ENCODE results near the gene DDT.
"Not testable (repeated sequence)": the region's sequence is repeated elsewhere in the genome, so short reads cannot be mapped to it uniquely, and the experiment has no call there.

The DDT gene

DNA sequence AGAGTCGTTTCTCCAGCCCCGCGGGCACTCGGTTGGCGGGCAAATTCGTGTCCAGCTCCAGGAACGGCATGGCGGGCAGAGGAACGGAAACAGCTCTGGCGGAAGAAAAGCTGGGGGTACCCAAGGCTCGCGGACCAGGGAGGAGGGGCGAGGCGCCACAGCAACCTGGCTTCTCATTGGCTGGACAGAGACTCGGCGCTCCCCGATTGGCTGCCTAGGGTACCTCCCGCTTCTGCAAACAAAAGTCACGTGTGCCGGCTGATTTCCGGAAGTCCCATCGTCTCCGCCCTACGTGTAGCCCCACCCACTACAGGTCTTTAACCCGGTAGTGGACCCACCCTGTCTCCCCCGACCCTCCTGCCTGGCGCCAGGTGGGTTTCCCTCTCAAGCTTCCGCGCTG is at the start of gene DDT:
Gene DDT, minus strand, starts transcription at position 97 of the 400 bp plus-strand sequence. Its CDS starts 27 bp downstream, at position 70.
- DNase-seq (ENCODE audit: low read depth in 2 of 2) = not testable (repeated sequence)

DNA sequence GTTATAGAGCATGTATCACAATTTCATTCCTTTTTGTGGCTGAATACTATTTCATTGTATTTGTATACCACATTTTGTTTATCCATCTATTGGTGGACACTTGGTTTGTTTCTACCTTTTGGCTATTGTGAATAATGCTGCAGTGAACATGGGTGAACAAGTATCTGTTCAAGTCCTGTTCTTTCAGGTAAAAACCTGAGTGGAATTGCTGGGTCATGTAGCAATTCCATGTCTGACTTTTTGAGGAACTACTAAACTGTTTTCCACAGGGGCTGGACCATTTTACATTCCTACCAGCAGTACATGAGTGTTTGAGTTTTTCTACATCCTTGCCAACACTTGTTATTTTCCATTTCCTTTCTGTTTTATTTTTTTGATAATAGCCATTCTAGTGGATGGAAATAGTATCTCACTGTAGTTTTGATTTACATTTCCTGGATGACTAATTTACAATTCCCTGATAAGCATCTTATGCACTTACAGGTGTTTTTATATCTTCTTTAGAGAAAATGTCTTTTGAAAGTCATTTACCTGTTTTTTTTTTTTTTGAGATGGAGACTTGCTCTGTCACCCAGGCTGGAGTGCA is 49.1 kb upstream of the DDT start:
- DNase-seq (ENCODE audit: low read depth in 2 of 2) = no peak

DNA sequence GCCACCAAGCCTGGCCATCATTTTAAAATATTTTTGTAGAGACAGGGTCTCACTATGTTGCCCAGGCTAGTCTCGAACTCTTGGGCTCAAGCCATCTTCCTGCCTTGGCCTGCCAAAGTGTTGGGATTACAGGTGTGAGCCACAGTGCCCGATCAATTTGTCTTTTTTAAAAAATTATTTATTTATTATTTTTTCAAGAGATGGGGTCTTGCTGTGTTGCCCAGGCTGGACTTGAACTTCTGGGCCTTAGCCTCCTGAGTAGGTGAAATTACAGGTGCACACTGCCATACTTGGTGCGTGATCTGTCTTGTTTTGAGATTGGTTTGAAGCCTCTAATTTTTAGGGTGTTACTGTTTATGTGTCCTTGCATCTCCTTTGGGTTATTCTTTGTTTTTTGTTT is 47.1 kb upstream of the DDT start:
- no peak for DNase-seq (ENCODE audit: low read depth in 2 of 2)

DNA sequence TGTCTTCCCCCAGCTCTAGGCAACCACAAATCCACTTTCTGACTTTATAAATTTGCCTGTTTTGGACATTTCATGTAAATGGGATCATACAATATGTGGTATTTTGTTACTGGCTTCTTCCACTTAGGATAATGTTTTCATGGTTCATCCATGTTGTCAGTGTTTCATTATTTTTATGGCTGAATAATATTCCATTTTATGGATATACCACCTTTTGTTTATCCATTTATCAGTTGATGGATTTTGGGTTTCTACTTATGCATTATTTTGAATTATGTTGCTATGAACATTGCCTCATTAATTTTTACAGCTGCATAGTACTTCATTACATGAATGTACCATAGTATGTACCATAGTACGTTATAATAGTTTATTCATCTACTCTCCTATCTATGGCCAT is 41.9 kb upstream of the DDT start:
- DNase-seq (ENCODE audit: low read depth in 2 of 2) = no peak

DNA sequence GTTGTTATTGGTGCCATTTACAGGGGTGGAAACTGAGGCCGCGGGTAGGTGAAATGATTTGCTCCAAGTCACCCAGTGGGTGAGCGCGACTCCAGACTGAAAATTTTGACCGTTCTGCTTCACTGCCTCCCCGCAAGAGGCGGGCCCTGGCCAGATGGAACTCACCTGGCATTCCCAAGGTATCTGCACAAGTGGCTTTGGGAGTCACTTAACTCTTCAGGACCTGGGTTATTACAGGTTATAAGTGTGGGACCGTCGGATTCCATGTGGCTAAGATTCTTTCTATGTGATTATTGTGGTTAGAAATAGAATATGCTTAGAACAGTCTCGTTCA is 37.5 kb upstream of the DDT start:
- DNase-seq (ENCODE audit: low read depth in 2 of 2) = no peak

DNA sequence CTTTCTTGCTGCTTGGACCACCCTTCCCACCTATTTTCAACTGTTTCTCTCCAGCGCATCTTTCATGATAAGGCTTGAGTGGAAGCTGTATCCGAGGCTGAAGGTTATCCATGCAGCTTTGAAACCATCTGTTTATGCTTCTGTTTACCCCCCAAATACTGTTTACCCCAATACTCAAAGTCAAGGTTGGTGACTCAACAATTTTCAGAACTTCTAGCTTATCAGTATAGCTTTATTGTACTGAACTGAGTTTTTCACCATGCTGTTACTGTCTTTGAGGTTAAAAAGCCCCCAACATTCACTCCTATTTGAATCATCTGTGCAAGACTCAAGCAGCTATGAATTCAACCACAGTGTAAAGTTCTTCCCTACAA is 35.8 kb upstream of the DDT start:
- no peak for DNase-seq (ENCODE audit: low read depth in 2 of 2)

DNA sequence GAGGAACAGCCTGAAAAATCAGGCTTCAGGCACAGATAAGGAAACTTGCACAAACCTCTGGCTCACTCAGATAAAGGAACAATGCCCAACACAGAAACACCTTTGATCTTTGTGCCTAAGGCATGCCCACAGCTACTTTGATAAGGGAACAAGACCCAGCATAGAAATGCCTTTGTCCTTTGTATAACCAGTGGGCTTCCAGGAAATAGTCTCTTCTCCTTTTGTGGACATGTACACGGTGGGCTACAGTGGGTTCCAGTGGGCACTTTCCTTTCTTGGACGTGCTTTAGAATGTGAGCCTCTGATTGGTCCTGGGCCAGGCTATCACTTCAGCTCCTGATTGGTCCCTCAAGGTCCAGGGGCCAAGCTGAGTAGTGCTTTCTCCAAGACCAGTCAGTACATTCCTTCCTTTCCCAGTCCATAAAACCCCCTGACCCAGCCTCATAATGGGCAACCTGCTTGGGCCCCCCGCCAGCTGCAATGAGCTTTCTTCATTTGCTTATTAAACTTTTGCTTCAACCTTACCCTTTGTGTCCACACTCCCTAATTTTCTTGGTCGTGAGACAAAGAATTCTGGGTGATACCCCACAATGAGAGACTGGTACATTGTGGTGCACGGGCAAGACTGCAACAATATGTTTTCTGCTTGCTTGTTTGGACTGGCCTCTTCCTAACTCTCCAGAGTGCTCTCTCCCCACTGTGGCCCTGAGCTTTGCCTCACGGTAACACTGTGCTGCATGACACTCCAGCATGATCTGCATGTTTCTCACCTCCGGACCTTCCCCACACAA is 35.2 kb upstream of the DDT start:
- DNase-seq (ENCODE audit: low read depth in 2 of 2) = no peak

DNA sequence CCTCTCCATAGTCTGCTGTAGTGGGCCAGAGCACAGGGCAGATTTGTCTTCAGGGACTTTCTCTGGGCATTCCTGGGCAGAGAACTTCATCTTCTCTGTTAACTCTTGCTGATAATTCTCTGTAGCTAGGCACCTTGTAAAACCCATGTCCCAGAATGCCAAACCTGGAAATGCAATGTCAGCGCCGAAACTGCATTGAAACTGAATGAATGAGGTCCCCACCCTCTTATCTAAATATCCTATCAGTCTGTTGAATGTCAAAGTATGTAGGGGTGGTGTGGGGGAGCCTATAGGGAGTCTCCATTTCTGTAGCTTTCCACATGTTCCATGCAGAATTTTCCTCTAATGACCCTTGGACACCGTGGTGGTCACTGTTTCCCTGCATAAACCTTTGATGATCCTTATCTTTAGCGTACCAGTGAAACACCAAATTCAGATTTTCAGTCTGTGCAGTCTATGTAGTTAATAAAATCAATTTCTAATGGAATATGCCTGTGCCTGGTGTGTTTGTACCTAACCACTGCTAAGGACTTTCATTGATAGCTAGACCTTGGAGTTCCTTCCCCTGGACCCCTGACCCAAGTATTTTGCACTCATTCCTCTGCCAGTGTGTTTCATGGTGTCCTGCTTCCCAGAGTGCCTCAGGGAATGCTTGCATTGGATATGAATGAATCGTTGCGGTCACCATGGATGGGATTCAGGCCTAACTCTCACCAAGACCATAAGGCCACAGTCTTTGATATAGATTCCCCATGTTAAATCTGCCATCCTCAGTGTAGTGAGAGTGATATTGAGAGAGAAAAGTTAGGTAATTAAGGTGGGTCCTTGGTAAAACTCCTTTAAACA is 34.4 kb upstream of the DDT start:
- DNase-seq (ENCODE audit: low read depth in 2 of 2) = no peak

DNA sequence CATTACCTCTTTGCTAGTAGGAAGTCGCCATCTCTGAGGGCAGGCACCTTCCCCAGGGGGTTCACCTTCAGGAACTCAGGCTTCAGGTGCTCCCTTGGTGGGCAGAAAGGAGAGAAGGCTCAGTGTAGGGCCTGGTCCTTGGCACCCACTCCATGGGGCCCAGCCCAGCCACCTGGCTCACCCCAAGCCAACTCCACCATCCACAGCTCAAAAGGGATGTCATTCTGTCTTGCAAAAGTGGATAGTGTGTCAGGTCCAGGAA is 33.7 kb upstream of the DDT start:
- no peak for DNase-seq (ENCODE audit: low read depth in 2 of 2)

DNA sequence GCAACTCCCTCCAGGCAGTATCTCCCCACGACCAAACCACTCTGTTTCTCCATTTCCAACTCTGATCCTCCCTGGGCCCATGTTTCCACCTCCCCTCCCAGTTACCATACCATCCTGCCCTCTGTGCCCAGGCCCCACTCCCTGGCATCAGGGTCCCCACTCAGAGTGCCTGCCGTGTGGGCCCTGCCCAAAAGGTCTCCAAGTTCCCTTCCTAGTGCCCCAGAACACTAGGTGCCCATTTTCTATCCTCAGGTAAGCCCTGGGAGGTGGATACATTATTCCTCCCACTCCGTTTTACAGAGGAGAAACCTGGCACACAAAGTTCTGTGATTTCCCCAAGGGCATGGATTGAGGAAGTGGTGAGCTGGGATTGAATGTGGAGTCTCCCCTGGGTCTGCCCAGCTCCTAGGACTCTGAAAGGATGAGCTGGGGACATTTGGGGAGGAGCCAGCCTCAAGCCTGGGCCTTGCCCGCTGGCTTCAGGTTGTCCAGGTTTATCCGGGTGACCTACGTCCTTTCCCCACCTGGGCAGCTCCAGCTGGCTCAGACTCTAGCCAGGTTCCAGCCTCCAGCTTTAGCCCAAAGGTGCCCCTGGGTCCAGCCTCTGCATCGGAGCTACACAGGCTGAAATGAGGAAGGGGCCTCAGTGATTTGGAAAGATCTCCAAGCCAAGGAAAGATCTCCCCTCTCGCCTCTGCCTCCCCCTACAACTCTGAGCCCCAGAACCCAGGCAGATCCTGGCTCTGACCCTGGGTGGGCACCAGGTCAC is 33.2 kb upstream of the DDT start:
- DNase-seq (ENCODE audit: low read depth in 2 of 2) = no peak

DNA sequence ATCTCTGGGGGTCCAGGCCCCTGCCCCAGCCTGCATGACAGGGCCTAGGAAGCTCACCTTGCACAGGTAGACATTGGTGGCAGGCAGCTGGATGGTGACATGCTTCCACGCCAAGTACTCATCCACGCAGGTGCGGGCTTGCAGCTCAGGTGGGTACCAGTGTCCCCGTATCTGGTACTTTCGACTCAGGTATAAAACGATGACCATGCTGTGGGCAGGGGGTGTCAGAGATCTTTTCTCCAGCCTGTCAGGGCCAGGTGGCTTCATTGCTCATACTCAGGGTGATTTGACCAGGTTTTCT is 32.6 kb upstream of the DDT start:
- no peak for DNase-seq (ENCODE audit: low read depth in 2 of 2)

DNA sequence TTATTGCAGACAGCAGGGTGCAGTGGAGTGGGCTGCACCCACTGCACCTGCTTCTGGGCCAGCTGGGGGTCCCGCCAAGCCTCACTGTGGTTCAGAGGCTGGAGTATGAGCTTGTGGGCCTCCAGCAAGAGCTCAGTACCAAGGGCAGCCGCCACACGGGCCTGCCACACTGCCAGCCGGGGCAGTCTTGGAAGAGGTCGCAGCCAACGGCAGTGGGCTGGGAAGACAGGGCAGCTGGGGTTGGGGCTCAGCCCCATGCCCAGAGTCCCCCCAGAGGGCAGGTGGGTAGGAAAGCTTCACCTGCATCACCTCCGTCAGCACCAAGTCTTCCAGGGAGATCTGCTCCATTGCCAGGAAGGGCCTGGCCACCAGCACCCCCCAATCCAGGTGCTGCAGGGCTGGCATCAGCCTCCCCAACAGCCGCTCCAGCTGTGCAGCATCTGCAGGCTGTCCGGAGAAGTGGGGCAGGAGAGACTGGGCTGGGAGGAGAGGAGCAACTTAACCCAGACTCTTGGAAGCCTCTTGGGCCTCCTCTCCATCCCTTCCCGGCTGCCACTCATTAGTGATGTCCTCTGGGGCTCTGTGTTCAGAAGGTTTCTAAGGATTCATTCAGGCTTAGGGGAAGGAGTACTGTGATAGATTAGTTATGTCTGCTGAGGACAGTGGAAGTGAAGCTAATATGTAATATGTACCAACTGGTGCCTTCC is 32.1 kb upstream of the DDT start:
- no peak for DNase-seq (ENCODE audit: low read depth in 2 of 2)

DNA sequence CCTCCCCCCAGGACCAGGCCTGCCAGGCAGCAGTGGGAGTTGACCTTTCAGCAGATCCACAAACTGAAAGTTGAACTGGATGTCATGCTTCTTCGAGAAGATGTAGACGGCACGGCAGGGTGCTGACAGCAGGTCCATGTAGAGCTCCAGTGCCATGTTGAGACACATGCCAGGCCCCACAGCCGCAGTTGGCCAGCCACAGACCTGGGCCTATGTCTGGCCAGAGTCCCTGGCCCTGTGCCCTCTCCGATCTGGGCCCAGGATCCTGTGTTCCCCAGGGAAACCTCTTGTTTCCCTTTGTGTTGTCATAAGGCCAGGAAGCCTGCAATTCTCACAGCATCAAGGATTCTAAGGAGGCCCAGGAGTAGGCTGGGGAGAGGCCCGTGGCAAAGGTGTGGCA is 31.0 kb upstream of the DDT start, which contains the start of gene GSTT4:
Gene GSTT4, minus strand, starts transcription at position 253 of the 400 bp plus-strand sequence. Its CDS starts 97 bp downstream, at position 156.
- no peak for DNase-seq (ENCODE audit: low read depth in 2 of 2)

DNA sequence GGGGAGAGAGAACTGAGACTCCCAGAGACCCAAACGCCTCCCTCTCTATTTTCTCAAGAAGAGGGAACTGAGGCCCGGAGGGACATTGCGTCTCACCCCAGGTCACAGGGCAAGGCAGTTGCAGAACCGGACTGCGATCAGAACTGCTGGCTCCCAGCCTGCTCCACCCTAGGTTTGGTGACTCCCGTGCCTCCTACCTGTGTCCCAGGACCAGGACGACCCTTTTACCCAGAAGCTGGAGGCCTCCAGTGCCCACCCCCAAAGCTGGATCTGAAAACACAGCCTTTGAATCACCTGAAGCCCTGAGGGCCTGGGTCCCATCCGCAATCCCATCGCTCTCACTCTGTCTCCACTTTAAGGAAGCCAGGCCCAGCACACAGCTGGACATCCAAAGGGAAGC is 29.6 kb upstream of the DDT start:
- DNase-seq (ENCODE audit: low read depth in 2 of 2) = no peak

DNA sequence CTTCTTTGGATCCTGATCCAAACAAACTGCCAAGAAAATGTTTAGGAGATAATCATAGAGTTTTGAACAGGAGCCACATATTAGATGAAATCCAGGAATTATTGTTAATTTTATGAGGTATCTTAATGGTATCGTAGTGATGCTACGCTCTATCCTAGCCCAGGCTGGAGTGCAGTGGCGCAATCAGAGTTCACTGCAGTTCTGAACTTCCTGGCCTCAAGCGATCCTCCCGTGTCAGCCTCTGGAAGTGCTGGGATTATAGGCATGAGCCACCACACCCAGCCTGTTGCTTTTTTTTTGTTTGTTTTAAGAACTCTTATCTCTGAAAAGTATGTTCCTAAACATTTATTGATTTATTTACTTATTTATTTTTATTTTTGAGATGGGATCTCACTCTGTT is 28.6 kb upstream of the DDT start:
- DNase-seq (ENCODE audit: low read depth in 2 of 2) = no peak

DNA sequence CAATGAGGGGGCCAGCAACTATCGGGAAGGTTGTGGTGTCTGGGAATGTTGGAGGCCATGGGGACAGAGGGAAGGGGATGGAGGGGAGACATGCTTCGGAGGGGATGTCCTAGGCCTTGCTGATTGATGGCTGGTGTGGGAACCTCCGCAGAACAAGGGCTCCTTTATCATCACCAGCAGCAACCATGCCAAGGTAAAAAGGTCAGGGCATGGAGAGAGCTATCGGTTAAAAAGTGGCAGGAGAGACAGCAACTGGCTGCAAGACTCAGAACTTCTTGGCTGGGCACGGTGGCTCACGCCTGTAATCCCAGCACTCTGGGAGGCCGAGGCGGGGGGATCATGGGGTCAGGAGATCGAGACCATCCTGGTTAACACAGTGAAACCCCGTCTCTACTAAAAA is 28.0 kb upstream of the DDT start:
- no peak for DNase-seq (ENCODE audit: low read depth in 2 of 2)

DNA sequence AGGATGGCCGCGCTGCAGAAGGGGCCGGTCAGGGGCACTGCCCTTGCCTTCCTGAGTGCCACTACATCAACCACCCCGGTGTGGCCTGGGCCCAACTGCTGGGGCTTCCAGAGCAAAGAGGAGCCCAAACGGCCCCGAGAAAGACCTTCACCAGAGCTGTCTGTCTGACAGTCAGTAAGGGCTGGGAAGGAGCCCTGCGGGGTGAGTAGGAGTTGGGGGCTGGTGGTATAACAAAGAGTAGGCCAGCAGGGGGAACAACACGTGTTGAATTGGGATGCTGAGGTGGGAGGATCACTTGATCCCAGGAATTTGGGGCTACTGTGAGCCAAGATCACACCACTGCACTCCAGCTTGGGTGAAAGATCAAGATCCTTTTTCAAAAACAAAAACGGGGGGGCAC is 27.1 kb upstream of the DDT start:
- DNase-seq (ENCODE audit: low read depth in 2 of 2) = no peak

DNA sequence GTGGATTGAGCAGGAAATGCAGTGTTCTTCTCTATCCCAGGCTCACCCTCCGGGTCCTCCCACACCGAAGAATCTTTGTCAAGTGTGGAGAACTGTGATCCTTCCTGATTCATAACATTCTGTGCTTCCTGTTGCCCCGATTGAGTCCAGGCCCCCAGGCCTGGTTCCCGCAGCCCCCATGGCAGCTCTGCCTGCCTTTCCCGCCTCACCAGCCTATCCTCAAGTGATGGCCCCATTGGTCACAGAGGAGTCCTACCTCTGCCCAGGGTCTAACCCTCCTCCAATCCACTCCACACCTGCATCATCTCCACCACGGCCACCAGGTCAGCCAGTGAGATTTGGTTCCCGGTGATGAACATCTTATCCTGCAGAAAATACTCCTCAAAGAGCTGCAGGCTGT is 25.5 kb upstream of the DDT start:
- not testable (repeated sequence) for DNase-seq (ENCODE audit: low read depth in 2 of 2)

DNA sequence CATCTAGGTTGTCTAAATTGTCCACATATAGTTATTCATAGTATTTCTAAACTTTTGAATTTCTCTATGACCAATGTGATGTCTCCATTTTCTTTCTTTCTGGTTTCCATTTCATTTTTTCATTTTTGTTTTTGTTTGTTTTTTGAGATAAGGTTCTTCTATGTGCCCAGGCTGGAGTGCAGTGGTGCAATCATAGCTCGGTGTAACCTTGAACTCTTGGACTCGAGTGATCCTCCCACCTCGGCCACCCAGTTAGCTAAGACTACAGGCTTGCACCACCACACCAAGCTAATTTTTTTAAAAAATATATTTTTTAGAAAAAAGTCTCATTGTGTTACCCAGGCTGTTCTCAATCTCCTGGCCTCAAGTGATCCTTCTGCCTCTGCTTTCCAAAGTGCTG is 22.9 kb upstream of the DDT start:
- no peak for DNase-seq (ENCODE audit: low read depth in 2 of 2)

DNA sequence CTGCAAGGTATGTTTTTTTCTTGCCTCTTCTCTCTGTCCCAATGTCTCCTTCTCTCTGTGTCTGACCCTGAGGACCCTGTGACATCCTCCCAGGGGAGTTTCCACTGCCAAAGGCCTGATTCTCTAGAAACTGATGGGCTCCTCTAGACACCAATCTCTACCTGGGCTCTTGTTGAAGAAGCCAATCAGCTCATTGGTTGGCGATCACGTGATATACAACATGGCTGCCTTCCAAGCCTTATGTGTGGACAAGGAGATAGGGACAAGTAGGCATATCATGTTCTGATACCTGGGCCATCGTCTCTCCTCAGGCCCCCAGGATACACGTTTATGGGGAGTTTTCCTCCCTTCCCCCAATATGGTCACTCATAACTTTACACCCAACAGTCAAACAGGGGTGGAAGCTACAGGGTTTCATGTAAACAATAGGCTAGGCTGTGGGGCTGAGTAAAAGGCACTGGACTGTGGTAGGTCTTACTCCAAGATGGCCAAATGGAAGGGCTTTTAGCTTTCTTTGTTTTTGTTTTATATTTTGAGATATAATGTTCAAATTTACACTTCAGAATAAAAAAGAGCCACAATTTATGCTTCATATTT is 19.4 kb upstream of the DDT start:
- not testable (repeated sequence) for DNase-seq (ENCODE audit: low read depth in 2 of 2)

DNA sequence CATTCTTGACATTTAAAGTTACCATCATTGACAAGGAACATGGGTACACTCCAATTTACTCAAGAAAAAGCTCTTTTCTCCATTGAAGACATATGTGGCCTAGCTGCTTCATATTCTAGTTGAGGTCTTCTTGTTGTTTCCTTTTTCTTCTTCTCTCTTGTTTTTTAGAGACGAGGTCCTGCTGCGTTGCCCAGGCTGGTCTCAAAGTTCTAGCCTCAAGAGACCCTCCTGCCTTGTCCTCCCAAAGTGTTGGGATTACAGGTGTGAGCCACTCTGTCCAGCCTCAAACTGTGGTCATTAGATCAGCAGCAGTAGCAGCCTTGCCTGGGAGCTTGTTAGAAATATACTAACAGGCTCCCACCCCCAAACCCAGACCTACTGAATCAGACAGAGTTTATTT is 18.8 kb upstream of the DDT start:
- not testable (repeated sequence) for DNase-seq (ENCODE audit: low read depth in 2 of 2)

All from stimulated activated CD4-positive, alpha-beta T cell treated with anti-CD3 and anti-CD28 coated beads, Interleukin-15, amount 100 ng/mL, for 48 hours (primary cell).